22Rv1 (cell line): ENCODE data around the gene C16orf89.

Source experiments
- CTCF ChIP-seq: fragments of 450-650 bp; IDR thresholded peaks from 2 replicates; pipeline ENCODE4 v1.5.1; 2017; ENCODE audit warnings: mild to moderate bottlenecking
- ZFX ChIP-seq: fragments of 450-650 bp; IDR thresholded peaks from 2 replicates; pipeline ENCODE4 v1.6.1; 2017; ENCODE audit warnings: antibody characterized with exemption, borderline replicate concordance

GRCh38 chr16:5044011-5044540 is 21.7 kb downstream of the C16orf89 start:
- TF ChIP-seq CTCF (no peak), ZFX (no peak)
